Body of pancreas (tissue), 4 donors: ENCODE results near the gene SAA2.
"Not testable (repeated sequence)": the region's sequence is repeated elsewhere in the genome, so short reads cannot be mapped to it uniquely, and the experiment has no call there.

Source experiments
- CTCF ChIP-seq, 7 experiments: fragments of 450-650 bp in 4 of 7; fragments of 200-600 bp in 3 of 7; sonication (generic) in 3 of 7; IDR thresholded peaks; one replicate each; pipeline ENCODE4 v1.5.1; 2016 to 2019; ENCODE audit warnings: antibody characterized with exemption in 7 of 7
- POLR2A ChIP-seq, 3 donors: fragments of 450-650 bp; IDR thresholded peaks; one replicate each; pipeline ENCODE4 v1.6.1; 2016; ENCODE audit warnings: antibody characterized with exemption in 3 of 3, mild to moderate bottlenecking in 2 of 3

DNA sequence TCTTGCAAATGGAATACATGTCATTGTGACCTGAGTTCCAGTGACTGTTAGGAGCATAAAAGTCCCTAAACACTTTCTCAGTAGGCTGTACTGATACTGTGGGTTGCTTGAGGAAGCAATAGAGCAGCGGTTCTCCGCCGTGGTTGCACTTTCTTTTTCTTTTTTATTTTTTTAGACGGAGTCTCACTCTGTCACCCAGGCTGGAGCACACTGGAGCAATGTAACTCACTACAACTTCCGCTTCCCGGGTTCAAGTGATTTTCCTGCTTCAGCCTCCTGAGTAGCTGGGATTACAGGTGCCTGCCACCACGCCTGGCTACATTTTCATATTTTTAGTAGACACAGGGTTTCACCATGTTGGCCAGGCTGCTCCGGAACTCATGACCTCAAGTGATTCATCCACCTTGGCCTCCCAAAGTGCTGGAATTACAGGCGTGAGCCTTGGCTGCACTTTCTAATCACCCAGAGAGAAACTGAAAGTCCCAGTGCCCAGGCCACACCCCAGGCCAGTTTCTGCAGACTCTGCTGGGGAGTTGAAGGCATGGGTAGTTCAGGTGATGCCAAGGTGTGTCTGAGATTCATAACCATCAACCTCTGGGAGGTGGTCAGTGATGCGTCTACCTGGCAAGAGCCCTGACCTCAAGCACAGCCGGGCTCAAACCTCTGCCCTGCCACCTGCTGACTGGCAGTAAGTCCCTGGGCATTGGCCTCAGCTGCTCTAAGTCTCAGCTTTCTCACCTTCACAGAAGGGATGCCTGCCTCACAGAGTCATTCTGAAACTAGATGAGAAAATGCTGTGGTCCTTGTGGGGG, 1.9 kb downstream of the SAA2 start:
- TF ChIP-seq POLR2A, CTCF (IDR thresholded peaks at IDR 0.05): not testable (repeated sequence)
